ENCODE results near the gene MTFP1.

The MTFP1 gene

DNA sequence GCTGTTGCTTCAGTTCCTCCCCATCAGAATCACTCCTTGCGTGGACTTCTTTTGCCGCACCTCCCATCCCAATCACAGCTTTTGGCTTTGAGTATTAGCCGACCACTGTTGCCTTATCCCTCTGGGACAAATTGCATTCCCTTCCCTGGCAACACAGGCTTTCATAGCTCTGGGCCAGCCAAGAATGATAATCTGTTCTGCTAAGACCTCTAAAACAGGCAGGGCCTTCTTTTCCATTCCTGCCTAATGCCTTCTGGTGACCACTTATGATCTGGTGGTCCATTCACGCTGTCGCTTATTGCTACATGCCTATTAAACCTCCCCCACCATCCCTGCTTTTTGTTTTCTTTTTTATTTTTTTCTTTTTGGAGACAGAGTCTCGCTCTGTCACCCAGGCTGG is 19.2 kb upstream of the MTFP1 start:
- no peak overlapping the region for H3K27ac ChIP-seq
- TF ChIP-seq, protein P1, sequence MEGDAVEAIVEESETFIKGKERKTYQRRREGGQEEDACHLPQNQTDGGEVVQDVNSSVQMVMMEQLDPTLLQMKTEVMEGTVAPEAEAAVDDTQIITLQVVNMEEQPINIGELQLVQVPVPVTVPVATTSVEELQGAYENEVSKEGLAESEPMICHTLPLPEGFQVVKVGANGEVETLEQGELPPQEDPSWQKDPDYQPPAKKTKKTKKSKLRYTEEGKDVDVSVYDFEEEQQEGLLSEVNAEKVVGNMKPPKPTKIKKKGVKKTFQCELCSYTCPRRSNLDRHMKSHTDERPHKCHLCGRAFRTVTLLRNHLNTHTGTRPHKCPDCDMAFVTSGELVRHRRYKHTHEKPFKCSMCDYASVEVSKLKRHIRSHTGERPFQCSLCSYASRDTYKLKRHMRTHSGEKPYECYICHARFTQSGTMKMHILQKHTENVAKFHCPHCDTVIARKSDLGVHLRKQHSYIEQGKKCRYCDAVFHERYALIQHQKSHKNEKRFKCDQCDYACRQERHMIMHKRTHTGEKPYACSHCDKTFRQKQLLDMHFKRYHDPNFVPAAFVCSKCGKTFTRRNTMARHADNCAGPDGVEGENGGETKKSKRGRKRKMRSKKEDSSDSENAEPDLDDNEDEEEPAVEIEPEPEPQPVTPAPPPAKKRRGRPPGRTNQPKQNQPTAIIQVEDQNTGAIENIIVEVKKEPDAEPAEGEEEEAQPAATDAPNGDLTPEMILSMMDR (IDR thresholded peaks at IDR 0.05; ENCODE audit: low read depth, low read length) = no peak
- no peak overlapping the region for H3K4me3 ChIP-seq (ENCODE audit: low read depth, low read length)
- no peak for DNase-seq
- peaks cover 37% of the 10 kb centered on the region for H3K36me3 ChIP-seq
- no peaks in the 10 kb centered on the region for H3K9me3 ChIP-seq (ENCODE audit: severe bottlenecking)
- no peaks in the 10 kb centered on the region for H3K27me3 ChIP-seq (ENCODE audit: insufficient read depth, low read depth, severe bottlenecking)

DNA sequence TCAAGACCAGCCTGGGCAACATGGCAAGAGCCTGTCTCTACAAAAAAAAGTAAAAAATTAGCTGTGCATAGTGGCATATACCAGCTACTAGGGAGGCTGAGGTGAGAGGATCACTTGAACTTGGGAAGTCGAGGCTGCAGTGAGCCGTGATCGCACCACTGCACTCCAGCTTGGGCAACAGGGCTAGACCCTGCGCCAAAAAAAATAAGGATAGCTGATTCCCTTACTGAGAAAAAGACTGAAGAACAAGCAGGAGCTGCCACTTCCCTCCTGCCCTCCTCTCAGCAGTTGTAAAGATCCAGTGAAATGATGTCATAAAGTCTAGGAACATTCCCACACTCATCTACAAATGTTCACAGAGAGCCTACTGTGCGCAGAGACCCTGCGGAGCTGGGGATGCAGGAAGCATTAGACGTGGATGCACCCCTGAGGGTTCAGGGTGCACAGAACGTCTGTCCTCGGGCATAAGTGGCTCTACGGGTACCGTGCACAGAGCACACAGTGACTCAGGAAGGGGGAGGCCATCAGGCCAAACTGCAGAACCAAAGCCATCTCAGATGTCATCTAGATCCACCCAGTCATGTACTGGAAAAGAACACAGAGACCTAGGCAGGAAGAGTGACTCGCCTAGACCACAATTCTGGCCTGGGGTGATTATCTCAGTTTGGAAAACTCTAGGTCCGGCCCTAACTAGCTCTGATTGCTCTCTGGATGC is 17.0 kb upstream of the MTFP1 start:
- TF ChIP-seq, protein P1 (IDR thresholded peaks at IDR 0.05; ENCODE audit: low read depth, low read length) = no peak
- no peak for DNase-seq
- peaks cover 39% of the 10 kb centered on the region for H3K36me3 ChIP-seq
- H3K4me3 ChIP-seq (ENCODE audit: low read depth, low read length) = no peak overlapping the region
- H3K27me3 ChIP-seq (ENCODE audit: insufficient read depth, low read depth, severe bottlenecking) = no peaks in the 10 kb centered on the region
- no peaks in the 10 kb centered on the region for H3K9me3 ChIP-seq (ENCODE audit: severe bottlenecking)
- H3K27ac ChIP-seq = no peak overlapping the region

DNA sequence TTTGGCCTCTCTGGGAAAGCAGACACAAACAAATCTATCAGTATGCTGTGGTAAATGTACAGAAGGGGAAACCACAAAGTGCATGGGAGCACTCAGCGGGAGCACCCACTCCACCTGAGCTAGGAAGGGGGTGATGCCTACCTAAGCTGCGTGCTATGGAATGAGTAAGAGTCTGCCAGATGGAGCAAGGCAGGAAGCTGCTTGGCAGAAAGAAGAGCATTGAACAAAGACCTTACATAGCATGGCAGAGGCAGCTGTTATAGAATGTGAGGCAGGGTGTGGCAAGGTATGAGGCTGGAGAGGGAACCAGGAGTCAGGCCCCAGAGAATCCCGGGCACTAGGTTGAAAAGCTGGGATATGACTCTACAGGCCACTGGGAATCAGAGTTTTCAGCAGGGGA is 13.8 kb upstream of the MTFP1 start:
- H3K27me3 ChIP-seq (ENCODE audit: insufficient read depth, low read depth, severe bottlenecking) = no peaks in the 10 kb centered on the region
- DNase-seq = no peak
- H3K36me3 ChIP-seq = peaks cover 48% of the 10 kb centered on the region
- H3K4me3 ChIP-seq (ENCODE audit: low read depth, low read length) = no peak overlapping the region
- H3K9me3 ChIP-seq (ENCODE audit: severe bottlenecking) = no peaks in the 10 kb centered on the region
- no peak overlapping the region for H3K27ac ChIP-seq
- TF ChIP-seq, protein P1 (IDR thresholded peaks at IDR 0.05; ENCODE audit: low read depth, low read length) = no peak

DNA sequence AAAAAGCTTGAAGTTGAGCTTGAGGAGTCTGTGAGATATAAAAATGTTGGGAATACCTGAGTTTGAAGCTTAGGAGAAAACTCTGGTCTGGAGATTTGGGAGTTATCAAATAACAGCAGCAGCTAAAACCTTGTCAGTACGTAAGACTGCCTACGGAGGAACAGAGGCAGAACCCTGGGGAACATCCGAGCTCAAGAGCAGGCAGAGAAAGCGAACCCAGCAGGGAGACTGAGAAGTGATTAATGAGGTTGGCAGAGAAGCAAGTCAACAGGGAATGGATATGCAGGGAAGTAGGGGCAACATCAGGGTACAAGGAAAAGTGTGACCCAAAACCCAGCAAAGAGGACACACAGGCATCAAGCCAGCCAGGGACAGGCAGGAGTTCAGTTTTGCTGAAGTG is 12.6 kb upstream of the MTFP1 start:
- H3K27me3 ChIP-seq (ENCODE audit: insufficient read depth, low read depth, severe bottlenecking) = no peaks in the 10 kb centered on the region
- H3K27ac ChIP-seq = no peak overlapping the region
- TF ChIP-seq, protein P1 (IDR thresholded peaks at IDR 0.05; ENCODE audit: low read depth, low read length) = no peak
- no peaks in the 10 kb centered on the region for H3K9me3 ChIP-seq (ENCODE audit: severe bottlenecking)
- no peak overlapping the region for H3K4me3 ChIP-seq (ENCODE audit: low read depth, low read length)
- H3K36me3 ChIP-seq = peaks cover 48% of the 10 kb centered on the region
- DNase-seq = no peak

DNA sequence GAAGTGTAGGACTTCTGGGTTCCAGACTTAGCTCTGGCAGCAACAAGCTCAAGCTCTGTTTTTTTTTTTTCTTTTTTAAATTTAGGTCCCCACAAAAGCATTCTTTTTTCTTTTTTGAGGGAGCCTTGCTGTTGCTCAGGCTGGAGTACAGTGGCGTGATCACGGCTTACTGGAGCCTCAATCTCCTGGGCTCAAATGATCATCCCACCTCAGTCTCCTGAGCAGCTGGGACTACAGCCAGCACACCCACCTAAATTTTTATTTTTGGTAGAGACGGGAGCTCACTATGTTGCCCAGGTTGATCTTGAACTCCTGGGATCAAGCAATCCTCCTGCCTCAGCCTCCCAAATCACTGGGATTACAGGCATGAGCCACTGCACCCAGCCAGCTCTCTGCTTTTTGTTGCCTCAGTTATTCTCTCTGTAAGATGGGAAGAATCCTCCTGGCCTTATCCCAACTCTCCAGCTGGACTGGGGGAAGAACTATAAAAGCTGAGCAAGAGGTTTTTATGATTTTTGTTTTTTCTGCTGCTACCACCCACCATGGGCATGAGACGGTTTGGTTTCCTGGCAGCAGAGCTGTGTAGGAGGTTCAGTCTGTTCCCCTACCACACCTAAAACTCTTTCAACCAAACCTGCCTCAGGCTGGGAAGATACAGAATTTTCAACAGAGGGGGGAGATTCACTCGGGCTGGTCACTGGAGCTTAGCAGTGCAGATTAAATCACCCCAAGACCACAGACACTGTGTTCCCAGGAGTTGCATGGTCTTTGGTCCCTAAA is 11.6 kb upstream of the MTFP1 start:
- Histone ChIP-seq H3K27me3 (ENCODE audit: insufficient read depth, low read depth, severe bottlenecking) (no peaks in the 10 kb centered on the region), H3K36me3 (peaks cover 50% of the 10 kb centered on the region)

More for the DNA sequence above, 11.6 kb upstream of the MTFP1 start:
- Histone ChIP-seq H3K4me3 (ENCODE audit: low read depth, low read length) (no peak overlapping the region), H3K9me3 (ENCODE audit: severe bottlenecking) (no peaks in the 10 kb centered on the region), H3K27ac (no peak overlapping the region)
- TF ChIP-seq, protein P1 (IDR thresholded peaks at IDR 0.05; ENCODE audit: low read depth, low read length) = no peak
- DNase-seq = no peak

All from WERI-Rb-1 (cell line).